HS-5 (cell line): Measurements from ENCODE around the gene SLC25A1.

Experiments
- DNase-seq: peaks from one replicate; pipeline ENCODE4 v3.0.0-alpha.2; 2012; ENCODE audit warnings: low read depth

SLC25A1 gene

GRCh38 chr22:19137384-19138216, 40.9 kb downstream of the SLC25A1 start:
- DNase-seq, result no peak

DNA sequence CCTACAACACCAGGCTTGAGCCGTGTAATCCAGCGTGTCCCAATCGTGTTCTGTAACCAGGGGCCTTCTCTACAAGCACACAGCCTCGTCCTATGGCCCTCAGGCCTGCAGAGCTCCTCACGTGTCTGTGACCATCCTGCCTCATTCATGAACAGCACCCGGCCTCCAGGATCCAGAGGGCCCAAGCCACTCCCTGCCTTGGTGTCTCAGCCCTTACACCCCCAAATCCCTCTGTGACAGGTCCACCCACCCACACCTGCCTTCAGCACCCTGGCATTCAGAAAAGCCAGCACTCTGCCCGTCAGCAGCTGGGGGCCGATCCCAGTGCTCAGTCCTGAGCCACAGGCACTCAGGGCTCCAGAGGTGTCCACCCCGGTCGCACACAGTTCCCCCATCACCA, 41.6 kb downstream of the SLC25A1 start:
- no peak for DNase-seq

GRCh38 chr22:19134874-19135273, 43.7 kb downstream of the SLC25A1 start:
- DNase-seq, result no peak

DNA sequence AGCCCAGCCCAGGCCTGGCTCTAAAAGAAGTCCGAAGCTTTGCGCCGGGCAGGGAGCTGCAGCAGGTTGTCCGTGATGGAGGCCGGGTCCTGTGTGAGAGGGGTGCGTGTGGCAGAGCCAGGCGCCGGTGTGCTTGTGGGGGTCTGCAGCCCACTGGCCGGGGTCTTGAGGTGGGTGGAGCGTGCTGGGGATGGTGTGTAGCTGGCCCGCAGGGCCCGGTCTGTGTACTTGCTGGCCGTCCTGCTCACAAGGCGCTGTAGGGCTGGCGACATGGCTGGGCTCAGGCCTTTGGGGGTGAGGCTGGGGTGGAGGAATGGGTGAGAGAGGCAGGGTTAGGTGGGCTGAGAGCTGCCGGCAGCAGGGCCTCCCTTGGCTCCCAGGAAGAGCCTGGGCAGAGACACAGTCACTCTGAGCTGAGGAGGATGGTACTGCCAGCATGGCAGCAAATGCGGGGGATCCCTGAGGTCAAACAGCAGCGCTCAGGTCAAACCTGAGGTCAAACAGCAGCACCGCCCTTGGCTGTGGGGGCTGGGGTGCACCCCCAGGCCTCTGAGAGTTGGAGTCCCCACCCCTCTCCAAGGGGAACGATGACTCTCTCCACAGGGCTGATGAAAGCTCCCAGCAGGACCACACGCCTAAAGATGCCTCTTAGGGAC, 44.2 kb downstream of the SLC25A1 start:
- no peak for DNase-seq

- no peak for DNase-seq
Observed at GRCh38 chr22:19133561-19133960, 45.0 kb downstream of the SLC25A1 start.

GRCh38 chr22:19132693-19133400, 45.7 kb downstream of the SLC25A1 start:
- no peak for DNase-seq

- DNase-seq, result no peak
Observed at GRCh38 chr22:19132153-19132552, 46.4 kb downstream of the SLC25A1 start.

DNA sequence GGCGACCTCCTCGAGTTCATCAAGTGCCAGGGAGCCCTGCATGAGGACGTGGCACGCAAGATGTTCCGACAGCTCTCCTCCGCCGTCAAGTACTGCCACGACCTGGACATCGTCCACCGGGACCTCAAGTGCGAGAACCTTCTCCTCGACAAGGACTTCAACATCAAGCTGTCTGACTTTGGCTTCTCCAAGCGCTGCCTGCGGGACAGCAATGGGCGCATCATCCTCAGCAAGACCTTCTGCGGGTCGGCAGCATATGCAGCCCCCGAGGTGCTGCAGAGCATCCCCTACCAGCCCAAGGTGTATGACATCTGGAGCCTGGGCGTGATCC, 46.9 kb downstream of the SLC25A1 start:
- no peak for DNase-seq

GRCh38 chr22:19130959-19131684, 47.4 kb downstream of the SLC25A1 start, which contains the start of gene TSSK2:
Gene TSSK2 (plus strand): TSS chr22:19131308. CDS start chr22:19131400, 92 bp downstream.
- DNase-seq, result no peak

GRCh38 chr22:19129871-19130270, 48.7 kb downstream of the SLC25A1 start:
- DNase-seq, result no peak

DNA sequence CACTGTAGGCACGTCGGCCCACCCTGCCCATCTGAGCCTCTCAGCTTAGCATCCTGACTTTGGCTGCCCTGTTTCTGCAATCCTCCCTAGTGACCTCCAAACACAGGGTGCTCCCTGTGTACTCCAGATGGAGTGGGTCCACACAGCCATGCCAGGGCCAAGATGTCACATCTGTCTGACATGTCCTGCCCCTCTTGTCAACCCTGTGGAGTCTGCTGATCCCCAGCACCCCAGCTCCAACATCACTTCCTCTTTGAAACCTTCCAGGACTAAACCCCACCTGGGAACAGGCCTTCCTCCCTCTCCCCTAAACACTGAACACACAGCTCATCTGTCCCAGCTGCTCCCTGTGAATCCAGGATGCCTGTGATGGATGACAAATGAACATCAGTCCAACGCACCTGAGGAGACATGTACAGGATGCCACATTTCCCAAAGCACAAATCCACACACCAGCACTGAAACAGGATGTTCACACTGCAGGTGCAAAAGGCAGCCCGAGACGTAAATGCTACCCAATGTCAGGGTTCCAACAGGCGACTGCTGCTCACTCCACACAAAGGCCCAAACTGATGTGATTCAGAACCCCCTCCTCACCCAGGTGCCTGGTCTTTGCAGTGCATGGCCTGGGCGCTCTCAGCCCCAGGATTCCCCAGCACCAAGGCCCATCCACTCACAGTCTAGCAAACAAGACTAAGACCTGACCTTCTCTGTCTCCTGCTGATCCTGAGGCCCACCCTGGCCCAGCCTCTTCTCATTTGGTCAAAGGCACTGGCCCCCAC, 49.4 kb downstream of the SLC25A1 start:
- no peak for DNase-seq

DNA sequence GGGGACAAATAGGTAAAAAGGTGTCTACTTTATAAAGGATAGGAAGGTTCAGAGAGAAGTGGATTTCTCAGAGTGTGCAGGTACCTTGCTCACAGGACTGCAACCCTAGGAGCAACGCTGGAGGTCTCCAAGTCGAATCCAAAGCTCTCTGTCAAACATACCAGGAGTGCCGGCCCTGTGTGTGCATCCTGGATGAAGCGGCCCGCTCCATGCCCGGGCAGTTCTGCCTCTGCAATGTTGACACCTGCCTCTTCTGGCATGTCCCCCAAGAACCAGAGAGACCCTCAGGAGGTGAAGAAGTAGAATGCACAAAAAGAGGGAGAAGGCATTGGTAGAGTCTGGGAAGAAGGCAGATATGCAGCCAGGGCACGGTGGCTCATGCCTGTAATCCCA, 50.5 kb downstream of the SLC25A1 start:
- DNase-seq, result no peak

DNA sequence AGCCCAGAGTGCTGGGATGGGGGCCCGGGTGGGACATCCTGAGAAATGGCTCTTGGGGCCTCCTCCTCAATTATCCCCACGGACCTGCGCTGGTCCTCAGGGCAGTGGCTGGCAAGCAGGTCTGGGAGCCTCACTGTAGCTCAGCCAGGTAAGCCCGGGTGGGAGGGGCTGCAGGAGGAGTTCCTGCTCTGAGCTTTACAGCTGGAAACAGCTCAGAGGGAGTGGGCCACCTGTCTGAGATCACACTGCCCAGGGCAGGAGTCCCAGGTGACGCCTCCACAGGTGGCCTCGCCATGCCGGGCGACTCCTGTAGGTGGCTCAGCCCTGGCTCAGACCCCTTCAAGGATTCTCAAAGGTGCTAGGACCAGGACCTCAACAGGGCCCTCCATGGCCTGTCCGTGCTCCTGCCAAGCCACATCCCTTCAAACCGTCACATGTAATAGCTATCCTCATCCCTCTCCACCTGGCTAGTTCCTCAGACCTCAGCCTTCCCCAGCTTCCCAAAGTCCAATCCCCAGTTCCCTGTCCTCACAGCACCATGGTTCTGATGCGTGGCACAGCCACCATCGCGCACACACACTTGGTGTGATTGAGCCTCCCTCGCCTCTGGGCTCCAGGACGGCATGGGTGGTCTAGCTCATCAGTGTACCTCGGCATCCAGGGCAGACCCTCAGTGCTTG, 51.1 kb downstream of the SLC25A1 start:
- no peak for DNase-seq

- no peak for DNase-seq
Observed at GRCh38 chr22:19126309-19127273, 51.9 kb downstream of the SLC25A1 start.
